DND-41 (cell line): ENCODE results near the gene MAGI1.

ENCODE experiments used
- ATAC-seq: fragments of 200-7000 bp; cut with Tn5 transposase; 3 replicates; pipeline ENCODE4 v1.9.1; 2021; ENCODE audit warnings: low read depth; ENCODE audit not compliant: insufficient read depth
- DNase-seq: peaks from one replicate; pipeline ENCODE4 v3.0.0-alpha.2; 2020
- H2AFZ ChIP-seq: 2 replicates; pipeline ENCODE4 v1.6.0; 2012; ENCODE audit warnings: low read depth, low read length
- H3K27ac ChIP-seq: 2 replicates; pipeline ENCODE4 v1.5.1; 2012; ENCODE audit warnings: low read length, inconsistent platforms
- H3K27me3 ChIP-seq: fragments of 200-600 bp; sonication (generic); 2 replicates; pipeline ENCODE4 v1.6.0; 2012; ENCODE audit warnings: low read length, mild to moderate bottlenecking, inconsistent platforms; ENCODE audit not compliant: insufficient read depth, poor library complexity
- H3K36me3 ChIP-seq: 2 replicates; pipeline ENCODE4 v1.5.1; 2012; ENCODE audit warnings: low read length, inconsistent platforms; ENCODE audit not compliant: insufficient read depth
- H3K4me1 ChIP-seq: 2 replicates; pipeline ENCODE4 v1.5.1; 2012; ENCODE audit warnings: mild to moderate bottlenecking, low read length; ENCODE audit not compliant: insufficient read depth
- H3K4me2 ChIP-seq: 2 replicates; pipeline ENCODE4 v1.6.0; 2012; ENCODE audit warnings: mild to moderate bottlenecking, moderate library complexity, low read length, inconsistent platforms; ENCODE audit not compliant: insufficient read depth
- H3K4me3 ChIP-seq, 2 experiments: fragments of 200-600 bp in 1 of 2; shearing (Covaris generic) in 1 of 2; 2 replicates each; pipeline ENCODE4 v1.5.1; 2012 to 2016; ENCODE audit warnings: inconsistent platforms in 2 of 2, low read length in 2 of 2, mild to moderate bottlenecking in 2 of 2, low read depth in 1 of 2, moderate library complexity in 1 of 2
- H3K79me2 ChIP-seq: 2 replicates; pipeline ENCODE4 v1.6.0; 2012; ENCODE audit warnings: low read length, inconsistent platforms; ENCODE audit not compliant: insufficient read depth
- H3K9ac ChIP-seq: 2 replicates; pipeline ENCODE4 v1.6.0; 2012; ENCODE audit warnings: low read depth, mild to moderate bottlenecking, inconsistent platforms, low read length, moderate library complexity
- H3K9me3 ChIP-seq: 2 replicates; pipeline ENCODE4 v1.5.1; 2012; ENCODE audit warnings: low read length, moderate library complexity, mild to moderate bottlenecking, inconsistent platforms; ENCODE audit not compliant: insufficient read depth, severe bottlenecking
- H4K20me1 ChIP-seq: 2 replicates; pipeline ENCODE4 v1.6.0; 2012; ENCODE audit warnings: low read length; ENCODE audit not compliant: insufficient read depth
- EZH2 ChIP-seq: IDR thresholded peaks from 3 replicates; pipeline ENCODE4 v1.6.1; 2012; ENCODE audit warnings: borderline replicate concordance, low read depth, mild to moderate bottlenecking, moderate library complexity, low read length, inconsistent platforms; ENCODE audit not compliant: severe bottlenecking
- TF ChIP-seq, protein P1 (sequence below): IDR thresholded peaks from 2 replicates; pipeline ENCODE4 v1.5.1; 2012; ENCODE audit warnings: borderline replicate concordance, low read length, moderate library complexity, mild to moderate bottlenecking; ENCODE audit not compliant: poor library complexity, severe bottlenecking; ENCODE audit errors: extremely low read depth

The MAGI1 gene

DNA sequence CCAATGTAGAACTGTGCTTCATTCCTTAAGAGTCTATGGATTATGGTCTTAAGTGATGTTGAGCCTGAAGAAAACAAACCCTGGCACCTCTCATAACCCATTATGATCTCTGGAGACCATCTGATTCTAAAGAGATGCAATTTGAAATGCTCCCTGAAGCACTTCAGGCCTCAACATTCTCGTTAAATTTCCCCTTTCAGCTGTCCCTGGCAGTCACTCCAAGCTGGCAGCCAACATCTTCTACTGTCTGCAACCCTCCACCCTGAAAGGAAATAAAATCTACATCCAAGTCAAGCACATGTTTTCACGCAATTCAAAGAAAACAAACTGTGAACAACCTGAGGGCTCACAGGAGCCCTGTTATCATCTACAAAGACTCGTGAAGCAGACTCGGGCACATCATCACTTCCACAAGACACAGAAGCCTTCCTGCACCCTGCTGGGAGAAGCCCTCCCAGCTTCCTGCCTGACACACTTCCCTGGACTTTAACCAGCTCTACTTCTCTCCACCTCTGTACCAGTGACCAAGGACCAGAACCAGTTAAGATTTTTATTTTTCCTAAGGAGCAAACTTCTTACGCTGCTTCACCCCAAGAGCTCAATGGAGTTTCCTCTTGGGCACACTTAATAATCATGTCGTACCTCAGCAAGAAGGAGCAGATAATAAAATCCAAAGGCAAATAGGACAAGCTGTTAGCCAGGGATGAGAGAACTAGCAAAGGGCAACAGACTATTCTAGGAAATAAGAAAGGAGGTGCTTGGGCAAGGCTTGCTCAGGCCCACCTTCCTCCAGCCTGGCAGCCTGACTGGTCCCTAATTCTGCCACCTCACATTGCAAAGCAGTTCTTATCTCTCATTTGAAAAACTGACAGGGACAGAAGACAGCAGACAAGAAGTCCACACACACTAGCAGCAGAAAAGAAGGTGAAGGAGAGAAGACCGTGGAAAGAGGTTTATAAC is 67.1 kb downstream of the MAGI1 start:
- Histone ChIP-seq H3K27ac (no peak overlapping the region), H2AFZ (no peak overlapping the region), H3K4me2 (no peak overlapping the region), H3K36me3 (no peaks in the 10 kb centered on the region), H3K79me2 (no peaks in the 10 kb centered on the region), H4K20me1 (no peaks in the 10 kb centered on the region), H3K4me3 (no peak overlapping the region), H3K4me1 (no peaks in the 10 kb centered on the region), H3K9ac (no peak overlapping the region), H3K27me3 (no peaks in the 10 kb centered on the region), H3K9me3 (no peaks in the 10 kb centered on the region)
- TF ChIP-seq, protein P1, sequence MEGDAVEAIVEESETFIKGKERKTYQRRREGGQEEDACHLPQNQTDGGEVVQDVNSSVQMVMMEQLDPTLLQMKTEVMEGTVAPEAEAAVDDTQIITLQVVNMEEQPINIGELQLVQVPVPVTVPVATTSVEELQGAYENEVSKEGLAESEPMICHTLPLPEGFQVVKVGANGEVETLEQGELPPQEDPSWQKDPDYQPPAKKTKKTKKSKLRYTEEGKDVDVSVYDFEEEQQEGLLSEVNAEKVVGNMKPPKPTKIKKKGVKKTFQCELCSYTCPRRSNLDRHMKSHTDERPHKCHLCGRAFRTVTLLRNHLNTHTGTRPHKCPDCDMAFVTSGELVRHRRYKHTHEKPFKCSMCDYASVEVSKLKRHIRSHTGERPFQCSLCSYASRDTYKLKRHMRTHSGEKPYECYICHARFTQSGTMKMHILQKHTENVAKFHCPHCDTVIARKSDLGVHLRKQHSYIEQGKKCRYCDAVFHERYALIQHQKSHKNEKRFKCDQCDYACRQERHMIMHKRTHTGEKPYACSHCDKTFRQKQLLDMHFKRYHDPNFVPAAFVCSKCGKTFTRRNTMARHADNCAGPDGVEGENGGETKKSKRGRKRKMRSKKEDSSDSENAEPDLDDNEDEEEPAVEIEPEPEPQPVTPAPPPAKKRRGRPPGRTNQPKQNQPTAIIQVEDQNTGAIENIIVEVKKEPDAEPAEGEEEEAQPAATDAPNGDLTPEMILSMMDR: no peak
- TF ChIP-seq EZH2: no peak
- ATAC-seq (no peak), DNase-seq (no peak)

DNA sequence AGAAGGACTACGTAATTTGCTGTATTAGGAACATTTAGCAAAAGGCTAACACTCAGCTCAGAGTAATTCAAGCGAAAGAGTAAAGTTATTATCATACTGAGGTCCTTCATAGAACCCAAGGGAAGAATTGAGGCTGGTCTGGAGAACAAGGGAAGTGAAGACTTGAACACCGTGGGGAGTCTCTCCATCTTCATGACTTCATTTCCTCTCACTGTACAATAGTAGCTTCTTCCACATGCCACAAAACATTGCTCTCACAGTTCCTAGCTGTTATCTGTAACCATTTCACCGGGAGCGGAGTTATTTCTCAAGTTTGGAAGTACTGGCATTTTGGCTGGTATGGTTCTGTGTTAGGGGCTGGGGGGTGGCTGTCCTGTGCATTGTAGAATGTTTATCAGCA is 69.7 kb downstream of the MAGI1 start:
- no peak overlapping the region for H3K27ac ChIP-seq
- H3K36me3 ChIP-seq: no peaks in the 10 kb centered on the region
- H3K4me3 ChIP-seq: no peak overlapping the region
- H3K9ac ChIP-seq: no peak overlapping the region
- no peak overlapping the region for H3K4me2 ChIP-seq
- no peaks in the 10 kb centered on the region for H3K27me3 ChIP-seq
- ATAC-seq: no peak
- H3K79me2 ChIP-seq: no peaks in the 10 kb centered on the region
- H3K4me1 ChIP-seq: no peaks in the 10 kb centered on the region
- H3K9me3 ChIP-seq: no peaks in the 10 kb centered on the region
- TF ChIP-seq, protein P1: no peak
- TF ChIP-seq EZH2: no peak
- H4K20me1 ChIP-seq: no peaks in the 10 kb centered on the region
- no peak overlapping the region for H2AFZ ChIP-seq
- no peak for DNase-seq

GRCh38 chr3:65967451-65967850 is 71.3 kb downstream of the MAGI1 start:
- TF ChIP-seq, protein P1: no peak
- no peak for TF ChIP-seq EZH2
- Histone ChIP-seq H3K4me3 (no peak overlapping the region), H4K20me1 (no peaks in the 10 kb centered on the region), H3K79me2 (no peaks in the 10 kb centered on the region), H2AFZ (no peak overlapping the region), H3K27me3 (no peaks in the 10 kb centered on the region), H3K4me1 (no peaks in the 10 kb centered on the region), H3K9ac (no peak overlapping the region), H3K9me3 (no peaks in the 10 kb centered on the region), H3K36me3 (no peaks in the 10 kb centered on the region), H3K27ac (no peak overlapping the region), H3K4me2 (no peak overlapping the region)
- DNase-seq: no peak
- ATAC-seq: no peak
